ENCODE results near the gene LMTK3. TPM values are rescaled to one million over a fixed set of nuclear protein-coding genes. Genes with fewer than 3 reads are reported as not detected.
A peak's percentile ranks its signal among the peaks of the same experiment; 100 is the strongest.

The LMTK3 gene
- total and polyA plus RNA-seq, 2 of the 13 experiments (the other 11 are each of a cell fraction or from before 2014, with no cell fraction given): 0.18 to 0.29 TPM

- 77% methylated on average over 50 of the region's 60 CpGs for WGBS (ENCODE audit: low lambda C conversion rate)
- no TSS peak for BruUV-seq (replicated peaks)
Observed at GRCh38 chr19:48443256-48443655, 68.4 kb downstream of the LMTK3 start.

GRCh38 chr19:48442116-48443035 is 69.3 kb downstream of the LMTK3 start:
- BruUV-seq (replicated peaks): no TSS peak
- ATAC-seq (no peak), DNase-seq (ENCODE audit: low spot score) (no peak), FAIRE-seq (no peak)
- H3K9me3 ChIP-seq (ENCODE audit: low read length): no peaks in the 10 kb centered on the region
- TF ChIP-seq ZBTB38 (CRISPR knock-in tag; IDR thresholded peaks at IDR 0.05): peak; percentile 38; the same call in 1 of the 2 replicates
- no peak for TF ChIP-seq FOXK1 (CRISPR knock-in tag; IDR thresholded peaks at IDR 0.05; ENCODE audit: borderline replicate concordance, low read depth)
- TF ChIP-seq ATF1 (CRISPR knock-in tag; IDR thresholded peaks at IDR 0.05): no peak
- no peak for TF ChIP-seq FOXP1 (IDR thresholded peaks at IDR 0.05)
- no peak for TF ChIP-seq FOXP1 (CRISPR knock-in tag; IDR thresholded peaks at IDR 0.05)
- WGBS (ENCODE audit: low lambda C conversion rate): 97% methylated on average over 82 of the region's 94 CpGs
- H3K27ac ChIP-seq (ENCODE audit: extremely low read length, insufficient read depth, low read length): no peak overlapping the region
- POLR2A ChIA-PET: no interaction called here
- peaks cover 9% of the 10 kb centered on the region for H3K79me2 ChIP-seq (ENCODE audit: insufficient read depth, low read length)
- H3K4me1 ChIP-seq (ENCODE audit: insufficient read depth, low read length): peaks cover 10% of the 10 kb centered on the region
- H3K9ac ChIP-seq (ENCODE audit: insufficient read depth, low read depth, low read length): no peak overlapping the region
- no peak overlapping the region for H2AFZ ChIP-seq (ENCODE audit: low read length)
- in situ Hi-C loops (cut with HindIII; ENCODE audit: extremely low pct_ligation_motif_present, low pct_unique_long_range_greater_than_20kb) (no loop called here), intact Hi-C loops (cut with micrococcal nuclease; ENCODE audit: unreplicated experiment) (loop anchor here (10.0 kb wide), 1 partner anchor 88 kb away; no protein-coding TSS in a partner anchor)
- no peak overlapping the region for H3K4me2 ChIP-seq (ENCODE audit: low read depth, low read length)
- 0 out of 5 replicates have a peak, but pooled peaks cover 0 to 2% of the 10 kb centered on the region in 2 experiments for H3K36me3 ChIP-seq (replicated peaks in 1 of 2; ENCODE audit: control insufficient read depth in 1 of 2, insufficient read depth in 2 of 2, low read length in 2 of 2)
- no peak overlapping the region for H3K4me3 ChIP-seq (replicated peaks in 1 of 3; ENCODE audit: insufficient read depth in 1 of 3, low read depth in 2 of 3, low read length in 3 of 3)
- CTCF ChIA-PET (ENCODE audit: low intra/inter-chr PET ratio, low total read pairs): no interaction called here
- no peaks in the 10 kb centered on the region; a peak in 1 of 5 replicates for H3K27me3 ChIP-seq (ENCODE audit: control insufficient read depth in 1 of 2, insufficient read depth in 2 of 2, low read length in 2 of 2)
- H4K20me1 ChIP-seq (ENCODE audit: insufficient read depth, low read length): no peaks in the 10 kb centered on the region

More at GRCh38 chr19:48443256-48443655, 68.4 kb downstream of the LMTK3 start:
- ChIA-PET CTCF (ENCODE audit: low intra/inter-chr PET ratio, low total read pairs) (no interaction called here), POLR2A (interaction anchor here (0.6 kb wide), 1 partner anchor 88 kb away, joined by 3 read pairs; no protein-coding TSS in a partner anchor)
- in situ Hi-C loops (cut with HindIII; ENCODE audit: extremely low pct_ligation_motif_present, low pct_unique_long_range_greater_than_20kb): no loop called here
- intact Hi-C loops (cut with micrococcal nuclease; ENCODE audit: unreplicated experiment): loop anchor here (10.0 kb wide), 1 partner anchor 88 kb away; no protein-coding TSS in a partner anchor
- DNase-seq (ENCODE audit: low spot score) (no peak), ATAC-seq (no peak), FAIRE-seq (no peak)
- no peak overlapping the region for H3K9ac ChIP-seq (ENCODE audit: insufficient read depth, low read depth, low read length)
- H3K27me3 ChIP-seq (ENCODE audit: control insufficient read depth in 1 of 2, insufficient read depth in 2 of 2, low read length in 2 of 2): no peaks in the 10 kb centered on the region; a peak in 1 of 5 replicates
- peaks cover 13% of the 10 kb centered on the region for H3K79me2 ChIP-seq (ENCODE audit: insufficient read depth, low read length)
- no peaks in the 10 kb centered on the region for H3K9me3 ChIP-seq (ENCODE audit: low read length)
- peak overlapping the region; percentile 96 for H3K4me2 ChIP-seq (ENCODE audit: low read depth, low read length)
- no peak overlapping the region for H2AFZ ChIP-seq (ENCODE audit: low read length)
- no peak overlapping the region for H3K27ac ChIP-seq (ENCODE audit: extremely low read length, insufficient read depth, low read length)
- H3K4me1 ChIP-seq (ENCODE audit: insufficient read depth, low read length): peaks cover 19% of the 10 kb centered on the region
- H4K20me1 ChIP-seq (ENCODE audit: insufficient read depth, low read length): no peaks in the 10 kb centered on the region
- TF ChIP-seq ZNF777 (CRISPR knock-in tag; IDR thresholded peaks at IDR 0.05): peak; percentile 83
- no peak for TF ChIP-seq RORA (CRISPR knock-in tag; IDR thresholded peaks at IDR 0.05)
- no peak for TF ChIP-seq MLLT10 (CRISPR knock-in tag; IDR thresholded peaks at IDR 0.05)
- no peak for TF ChIP-seq ATM (IDR thresholded peaks at IDR 0.05; ENCODE audit: borderline replicate concordance)
- peaks cover 0 to 11% of the 10 kb centered on the region in 2 experiments; a peak in 2 of 5 replicates for H3K36me3 ChIP-seq (replicated peaks in 1 of 2; ENCODE audit: control insufficient read depth in 1 of 2, insufficient read depth in 2 of 2, low read length in 2 of 2)
- H3K4me3 ChIP-seq (replicated peaks in 1 of 3; ENCODE audit: insufficient read depth in 1 of 3, low read depth in 2 of 3, low read length in 3 of 3): peak overlapping the region in 2 of 3 experiments; percentile 13 to 95; a peak in 3 of 6 replicates

Data from HepG2 (cell line).